ENCODE measurements around the gene SARS1. TPM values are rescaled to one million over a fixed set of nuclear protein-coding genes. Genes with fewer than 3 reads are reported as not detected.

SARS1 gene
- polyA plus RNA-seq, 1 experiment = 411 TPM

DNA sequence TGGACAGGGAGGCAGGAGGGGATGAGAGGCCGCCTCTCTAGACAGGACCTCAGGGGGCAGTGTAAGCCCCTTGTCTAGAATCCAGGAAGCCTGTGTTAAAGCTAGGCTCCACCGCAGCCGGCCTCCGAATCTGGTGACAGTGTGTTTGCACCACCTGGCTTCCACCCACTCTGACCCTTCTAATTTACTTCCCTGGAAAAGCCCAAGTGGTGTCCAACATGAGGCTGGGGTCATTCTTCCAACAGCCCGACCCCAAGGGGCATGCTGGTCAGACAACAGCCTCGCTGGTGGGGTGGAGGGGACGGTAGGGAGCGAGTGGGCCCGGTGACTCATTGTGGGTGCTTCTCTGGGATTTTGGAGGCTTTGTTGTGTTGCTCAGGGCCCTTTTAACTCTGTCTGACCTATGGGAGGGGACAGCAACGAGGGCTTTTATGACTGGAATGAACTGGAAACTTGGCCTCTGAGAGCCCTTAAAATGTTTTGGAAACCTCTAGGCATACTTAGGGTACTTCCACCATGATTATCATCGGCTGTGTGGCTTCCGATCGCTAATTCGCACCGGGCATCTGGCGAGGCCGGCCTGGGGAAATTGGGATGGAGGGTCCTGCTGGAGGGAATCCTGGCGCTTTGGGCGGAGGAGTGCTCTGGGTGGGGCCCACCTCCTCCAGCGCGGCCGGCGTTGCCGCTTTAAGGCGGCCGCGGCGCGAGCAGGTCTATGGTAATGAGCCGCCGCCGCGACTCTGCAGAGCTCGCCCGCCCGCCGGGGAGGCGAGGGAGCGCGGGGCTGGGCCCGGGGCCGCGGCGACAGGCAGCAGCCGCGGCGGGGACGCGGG, 35.3 kb downstream of the SARS1 start, which contains the start of gene CELSR2:
Gene CELSR2 (plus strand): TSS at position 743 of the 833 bp plus-strand sequence. CDS start 541 bp downstream, outside the sequence.
- H3K36me3 ChIP-seq (ENCODE audit: control insufficient read depth, insufficient read depth, low read length) = no peaks in the 10 kb centered on the region
- CTCF ChIA-PET = interaction anchor here (0.7 to 3.3 kb wide), 3 partner anchors 9 to 283 kb away, joined by 4 to 21 read pairs (median 8); no protein-coding TSS in a partner anchor
- DNase-seq (ENCODE audit: low read depth) = no peak
- H3K4me3 ChIP-seq (ENCODE audit: low read depth, low read length) = peak within 1 kb of the TSS; percentile 42
- no peaks in the 10 kb centered on the region for H3K27me3 ChIP-seq (ENCODE audit: control insufficient read depth, insufficient read depth, low read length)
- TF ChIP-seq, protein P1, sequence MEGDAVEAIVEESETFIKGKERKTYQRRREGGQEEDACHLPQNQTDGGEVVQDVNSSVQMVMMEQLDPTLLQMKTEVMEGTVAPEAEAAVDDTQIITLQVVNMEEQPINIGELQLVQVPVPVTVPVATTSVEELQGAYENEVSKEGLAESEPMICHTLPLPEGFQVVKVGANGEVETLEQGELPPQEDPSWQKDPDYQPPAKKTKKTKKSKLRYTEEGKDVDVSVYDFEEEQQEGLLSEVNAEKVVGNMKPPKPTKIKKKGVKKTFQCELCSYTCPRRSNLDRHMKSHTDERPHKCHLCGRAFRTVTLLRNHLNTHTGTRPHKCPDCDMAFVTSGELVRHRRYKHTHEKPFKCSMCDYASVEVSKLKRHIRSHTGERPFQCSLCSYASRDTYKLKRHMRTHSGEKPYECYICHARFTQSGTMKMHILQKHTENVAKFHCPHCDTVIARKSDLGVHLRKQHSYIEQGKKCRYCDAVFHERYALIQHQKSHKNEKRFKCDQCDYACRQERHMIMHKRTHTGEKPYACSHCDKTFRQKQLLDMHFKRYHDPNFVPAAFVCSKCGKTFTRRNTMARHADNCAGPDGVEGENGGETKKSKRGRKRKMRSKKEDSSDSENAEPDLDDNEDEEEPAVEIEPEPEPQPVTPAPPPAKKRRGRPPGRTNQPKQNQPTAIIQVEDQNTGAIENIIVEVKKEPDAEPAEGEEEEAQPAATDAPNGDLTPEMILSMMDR (IDR thresholded peaks at IDR 0.05; ENCODE audit: insufficient read depth, low read depth, low read length) = no peak
- POLR2A ChIA-PET = interaction anchor here (0.6 kb wide), 1 partner anchor 147 kb away, joined by 4 read pairs; no protein-coding TSS in a partner anchor

DNA sequence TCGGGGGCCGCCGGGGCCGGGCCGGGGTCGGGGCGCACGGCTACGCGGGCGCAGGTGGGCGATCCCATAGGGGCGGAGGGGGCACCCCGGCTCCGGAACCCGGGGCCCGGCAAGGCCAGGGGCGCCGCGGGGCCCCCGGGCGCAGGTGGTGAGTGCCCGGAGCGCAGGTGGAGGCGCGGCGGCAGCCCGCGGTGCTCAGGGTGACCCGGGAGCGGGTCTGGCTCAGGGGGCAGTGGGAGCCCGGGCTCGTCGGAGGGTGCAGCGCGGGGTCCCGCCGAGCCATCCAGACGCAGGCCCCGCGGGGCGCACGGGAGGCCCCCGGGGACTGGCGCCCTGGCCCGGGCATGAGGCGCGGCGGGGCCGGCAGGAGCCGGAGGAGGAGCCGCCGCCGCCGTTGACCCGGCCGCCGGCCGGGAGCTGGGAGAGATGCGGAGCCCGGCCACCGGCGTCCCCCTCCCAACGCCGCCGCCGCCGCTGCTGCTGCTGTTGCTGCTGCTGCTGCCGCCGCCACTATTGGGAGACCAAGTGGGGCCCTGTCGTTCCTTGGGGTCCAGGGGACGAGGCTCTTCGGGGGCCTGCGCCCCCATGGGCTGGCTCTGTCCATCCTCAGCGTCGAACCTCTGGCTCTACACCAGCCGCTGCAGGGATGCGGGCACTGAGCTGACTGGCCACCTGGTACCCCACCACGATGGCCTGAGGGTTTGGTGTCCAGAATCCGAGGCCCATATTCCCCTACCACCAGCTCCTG, 36.1 kb downstream of the SARS1 start:
- CTCF ChIA-PET = interaction anchor here (0.7 to 3.3 kb wide), 4 partner anchors 10 to 181 kb away, joined by 4 to 21 read pairs (median 6); no protein-coding TSS in a partner anchor
- DNase-seq (ENCODE audit: low read depth) = no peak
- Histone ChIP-seq H3K4me3 (ENCODE audit: low read depth, low read length) (peak overlapping the region; percentile 42), H3K36me3 (ENCODE audit: control insufficient read depth, insufficient read depth, low read length) (no peaks in the 10 kb centered on the region), H3K27me3 (ENCODE audit: control insufficient read depth, insufficient read depth, low read length) (no peaks in the 10 kb centered on the region)
- POLR2A ChIA-PET = no interaction called here
- TF ChIP-seq, protein P1 (IDR thresholded peaks at IDR 0.05; ENCODE audit: insufficient read depth, low read depth, low read length) = no peak

DNA sequence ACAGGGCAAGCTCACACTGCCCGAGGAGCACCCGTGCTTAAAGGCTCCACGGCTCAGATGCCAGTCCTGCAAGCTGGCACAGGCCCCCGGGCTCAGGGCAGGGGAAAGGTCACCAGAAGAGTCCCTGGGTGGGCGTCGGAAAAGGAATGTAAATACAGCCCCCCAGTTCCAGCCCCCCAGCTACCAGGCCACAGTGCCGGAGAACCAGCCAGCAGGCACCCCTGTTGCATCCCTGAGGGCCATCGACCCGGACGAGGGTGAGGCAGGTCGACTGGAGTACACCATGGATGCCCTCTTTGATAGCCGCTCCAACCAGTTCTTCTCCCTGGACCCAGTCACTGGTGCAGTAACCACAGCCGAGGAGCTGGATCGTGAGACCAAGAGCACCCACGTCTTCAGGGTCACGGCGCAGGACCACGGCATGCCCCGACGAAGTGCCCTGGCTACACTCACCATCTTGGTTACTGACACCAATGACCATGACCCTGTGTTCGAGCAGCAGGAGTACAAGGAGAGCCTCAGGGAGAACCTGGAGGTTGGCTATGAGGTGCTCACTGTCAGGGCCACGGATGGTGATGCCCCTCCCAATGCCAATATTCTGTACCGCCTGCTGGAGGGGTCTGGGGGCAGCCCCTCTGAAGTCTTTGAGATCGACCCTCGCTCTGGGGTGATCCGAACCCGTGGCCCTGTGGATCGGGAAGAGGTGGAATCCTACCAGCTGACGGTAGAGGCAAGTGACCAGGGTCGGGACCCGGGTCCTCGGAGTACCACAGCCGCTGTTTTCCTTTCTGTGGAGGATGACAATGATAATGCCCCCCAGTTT, 36.9 kb downstream of the SARS1 start:
- no peak for DNase-seq (ENCODE audit: low read depth)

DNA sequence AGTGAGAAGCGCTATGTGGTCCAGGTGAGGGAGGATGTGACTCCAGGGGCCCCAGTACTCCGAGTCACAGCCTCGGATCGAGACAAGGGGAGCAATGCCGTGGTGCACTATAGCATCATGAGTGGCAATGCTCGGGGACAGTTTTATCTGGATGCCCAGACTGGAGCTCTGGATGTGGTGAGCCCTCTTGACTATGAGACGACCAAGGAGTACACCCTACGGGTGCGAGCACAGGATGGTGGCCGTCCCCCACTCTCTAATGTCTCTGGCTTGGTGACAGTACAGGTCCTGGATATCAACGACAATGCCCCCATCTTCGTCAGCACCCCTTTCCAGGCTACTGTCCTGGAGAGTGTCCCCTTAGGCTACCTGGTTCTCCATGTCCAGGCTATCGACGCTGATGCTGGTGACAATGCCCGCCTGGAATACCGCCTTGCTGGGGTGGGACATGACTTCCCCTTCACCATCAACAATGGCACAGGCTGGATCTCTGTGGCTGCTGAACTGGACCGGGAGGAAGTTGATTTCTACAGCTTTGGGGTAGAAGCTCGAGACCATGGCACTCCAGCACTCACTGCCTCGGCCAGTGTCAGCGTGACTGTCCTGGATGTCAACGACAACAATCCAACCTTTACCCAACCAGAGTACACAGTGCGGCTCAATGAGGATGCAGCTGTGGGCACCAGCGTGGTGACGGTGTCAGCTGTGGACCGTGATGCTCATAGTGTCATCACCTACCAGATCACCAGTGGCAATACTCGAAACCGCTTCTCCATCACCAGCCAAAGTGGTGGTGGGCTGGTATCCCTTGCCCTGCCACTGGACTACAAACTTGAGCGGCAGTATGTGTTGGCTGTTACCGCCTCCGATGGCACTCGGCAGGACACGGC, 37.8 kb downstream of the SARS1 start:
- H3K4me3 ChIP-seq (ENCODE audit: low read depth, low read length) = no peak overlapping the region
- H3K27me3 ChIP-seq (ENCODE audit: control insufficient read depth, insufficient read depth, low read length) = no peaks in the 10 kb centered on the region
- no peak for DNase-seq (ENCODE audit: low read depth)
- ChIA-PET CTCF (interaction anchor here (3.3 to 3.4 kb wide), 2 partner anchors 12 to 281 kb away, joined by 16 to 21 read pairs; no protein-coding TSS in a partner anchor), POLR2A (no interaction called here)
- TF ChIP-seq, protein P1 (IDR thresholded peaks at IDR 0.05; ENCODE audit: insufficient read depth, low read depth, low read length) = no peak
- no peaks in the 10 kb centered on the region for H3K36me3 ChIP-seq (ENCODE audit: control insufficient read depth, insufficient read depth, low read length)

More for the DNA sequence above, 36.9 kb downstream of the SARS1 start:
- TF ChIP-seq, protein P1 (IDR thresholded peaks at IDR 0.05; ENCODE audit: insufficient read depth, low read depth, low read length) = no peak
- H3K36me3 ChIP-seq (ENCODE audit: control insufficient read depth, insufficient read depth, low read length) = no peaks in the 10 kb centered on the region
- H3K27me3 ChIP-seq (ENCODE audit: control insufficient read depth, insufficient read depth, low read length) = no peaks in the 10 kb centered on the region
- CTCF ChIA-PET = interaction anchor here (0.7 to 3.3 kb wide), 4 partner anchors 11 to 182 kb away, joined by 4 to 21 read pairs (median 6); no protein-coding TSS in a partner anchor
- POLR2A ChIA-PET = no interaction called here
- H3K4me3 ChIP-seq (ENCODE audit: low read depth, low read length) = no peak overlapping the region

Data from BJ (cell line).